Nucleus accumbens (tissue), 56 donors: ENCODE data around the gene MACC1.

Source experiments
- DNase-seq, 56 donors: peaks; one replicate each; lab custom pipeline; 2025; lab: John Stamatoyannopoulos, UW

Gene MACC1

DNA sequence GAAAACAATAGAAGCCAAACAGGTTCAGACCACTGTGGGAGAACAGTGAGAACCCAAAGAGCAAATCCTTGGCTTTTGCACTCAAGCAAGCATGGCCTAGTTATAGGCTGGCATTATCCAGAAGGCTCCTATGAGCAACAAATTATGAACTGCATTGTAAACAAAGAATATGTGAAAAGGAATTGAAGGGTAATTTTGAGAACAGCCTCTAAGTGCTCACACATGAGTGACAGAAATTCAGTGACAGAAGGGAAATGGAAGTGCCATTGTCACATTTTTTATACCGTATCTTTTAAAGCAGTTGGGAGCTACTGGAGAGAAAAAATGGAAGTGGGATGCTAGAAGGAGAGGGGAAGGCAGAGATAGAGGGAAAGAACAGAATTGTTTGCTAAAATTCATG is 114.2 kb downstream of the MACC1 start:
- no peak for DNase-seq

DNA sequence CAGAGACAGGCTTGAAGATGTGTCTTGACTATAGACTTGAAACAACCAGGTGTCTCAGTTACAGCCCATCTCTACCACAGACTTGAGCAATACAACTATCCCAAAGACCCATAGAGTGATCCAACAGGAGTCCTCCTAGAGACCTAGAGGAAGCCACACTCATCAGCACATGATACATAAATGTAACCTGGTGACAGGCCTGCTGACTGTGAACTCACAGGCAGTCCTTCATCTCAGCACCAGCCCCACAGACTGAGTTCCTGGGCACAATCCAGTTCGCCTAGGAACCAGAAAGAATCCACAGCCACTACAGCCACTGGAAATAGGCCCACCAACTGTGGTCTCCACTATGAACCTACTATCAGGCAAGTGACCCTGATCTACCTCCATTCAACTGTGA is 121.3 kb downstream of the MACC1 start:
- no peak for DNase-seq

- no peak for DNase-seq
Measured at GRCh38 chr7:20095436-20095835, 121.7 kb downstream of the MACC1 start.

DNA sequence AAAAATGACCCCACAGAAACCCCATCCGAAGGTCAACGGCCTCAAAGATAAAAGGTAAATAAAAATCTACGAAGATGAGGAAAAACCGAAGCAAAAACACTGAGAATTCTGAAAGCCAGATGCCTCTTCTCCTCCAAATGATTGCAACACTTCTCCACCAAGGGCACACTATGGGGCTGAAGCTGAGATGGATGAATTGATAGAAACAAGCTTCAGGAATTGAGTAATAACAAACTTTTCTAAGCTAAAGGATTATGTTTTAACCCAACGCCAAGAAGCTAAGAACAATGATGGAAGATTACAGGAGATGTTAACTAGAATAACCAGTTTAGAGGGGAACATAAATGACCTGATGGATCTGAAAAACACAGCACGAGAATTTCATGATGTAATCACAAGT is 127.8 kb downstream of the MACC1 start:
- no peak for DNase-seq

- DNase-seq = no peak
Measured at GRCh38 chr7:20085086-20085485, 132.1 kb downstream of the MACC1 start.
